ENCODE measurements around the gene SPTLC2.

SPTLC2 gene

DNA sequence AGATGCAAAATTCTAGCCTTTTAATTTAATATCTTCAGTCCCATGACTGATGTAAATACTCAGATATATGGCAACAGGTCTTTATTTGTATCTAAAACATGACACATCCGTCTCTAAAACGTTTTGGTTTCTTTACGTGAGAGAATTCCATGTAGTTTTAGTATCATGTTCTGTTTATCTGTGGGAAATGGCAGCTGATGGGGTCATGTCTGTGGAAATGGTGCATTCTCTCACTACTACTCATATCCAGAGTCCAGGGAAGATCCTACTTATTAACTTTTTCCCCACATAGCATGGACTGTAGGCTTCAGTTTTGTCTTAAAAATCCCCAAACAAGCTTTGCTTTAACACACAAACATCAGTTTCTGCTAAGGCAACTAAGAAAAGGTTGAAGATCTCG, 53.8 kb downstream of the SPTLC2 start:
- Histone ChIP-seq H3K4me3 (no peak overlapping the region), H3K4me1 (no peaks in the 10 kb centered on the region), H3K27ac (no peak overlapping the region), H3K27me3 (no peaks in the 10 kb centered on the region), H3K9me3 (no peaks in the 10 kb centered on the region), H3K36me3 (peaks cover 0 to 47% (median 7%) of the 10 kb centered on the region in 3 donors)
- intact Hi-C loops (cut with DNase I; ENCODE audit: low total_unique reads): no loop called here
- DNase-seq: no peak
- TF ChIP-seq CTCF (IDR thresholded peaks at IDR 0.05): no peak

- Histone ChIP-seq H3K36me3 (peaks cover 0 to 55% (median 10%) of the 10 kb centered on the region in 3 donors), H3K27me3 (no peaks in the 10 kb centered on the region), H3K4me3 (no peak overlapping the region), H3K27ac (no peak overlapping the region), H3K9me3 (no peaks in the 10 kb centered on the region), H3K4me1 (no peaks in the 10 kb centered on the region)
- no peak for DNase-seq
- no peak for TF ChIP-seq CTCF (IDR thresholded peaks at IDR 0.05)
- intact Hi-C loops (cut with DNase I; ENCODE audit: low total_unique reads): no loop called here
Measured at GRCh38 chr14:77561881-77562280, 54.6 kb downstream of the SPTLC2 start.

DNA sequence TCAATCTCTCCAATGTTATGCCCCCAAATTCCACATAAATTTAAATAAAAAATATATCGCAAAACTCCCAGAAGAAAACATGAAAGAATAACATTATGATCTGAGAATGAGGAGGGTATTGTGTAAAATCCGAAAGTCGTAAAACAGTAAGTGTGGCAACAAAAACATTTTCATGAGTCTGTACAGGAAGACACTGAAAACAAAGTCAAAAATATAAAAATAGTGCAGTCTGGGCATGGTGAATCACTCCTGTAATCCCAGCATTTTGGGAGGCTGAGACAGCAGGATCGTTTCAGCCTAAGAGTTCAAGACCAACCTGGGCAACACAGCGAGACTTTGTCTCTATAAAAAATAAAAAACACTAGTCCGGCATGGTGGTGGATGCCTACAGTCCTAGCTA, 57.1 kb downstream of the SPTLC2 start:
- Histone ChIP-seq H3K9me3 (no peaks in the 10 kb centered on the region), H3K27ac (no peak overlapping the region), H3K4me3 (no peak overlapping the region), H3K36me3 (peaks cover 10 to 76% (median 30%) of the 10 kb centered on the region in 3 donors), H3K27me3 (no peaks in the 10 kb centered on the region), H3K4me1 (no peaks in the 10 kb centered on the region)
- intact Hi-C loops (cut with DNase I; ENCODE audit: low total_unique reads): loop anchor here (5.0 kb wide), 1 partner anchor 102 kb away; the partner anchor contains the start of genes AHSA1 and VIPAS39
- no peak for DNase-seq
- no peak for TF ChIP-seq CTCF (IDR thresholded peaks at IDR 0.05)

DNA sequence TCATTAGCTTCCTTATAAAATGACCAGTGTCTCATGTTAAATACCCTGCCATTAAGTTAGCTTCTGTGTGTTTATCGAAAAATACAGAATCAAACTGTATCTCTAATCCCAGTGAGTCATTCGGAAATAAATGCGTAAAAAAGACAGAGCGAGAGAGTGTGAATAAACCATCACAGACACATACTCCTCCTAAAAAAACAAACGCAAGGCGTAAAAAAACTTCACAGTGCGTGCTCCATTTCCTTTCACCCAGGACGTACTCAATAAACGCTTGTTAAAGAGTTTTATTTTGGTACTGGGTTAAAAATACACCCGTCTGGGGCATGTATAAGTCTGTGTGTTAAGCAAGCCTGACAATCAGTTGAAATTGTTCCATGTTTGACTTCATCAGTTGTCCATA, 59.0 kb downstream of the SPTLC2 start:
- Histone ChIP-seq H3K27me3 (no peaks in the 10 kb centered on the region), H3K9me3 (no peaks in the 10 kb centered on the region), H3K4me1 (no peaks in the 10 kb centered on the region), H3K27ac (no peak overlapping the region), H3K4me3 (no peak overlapping the region), H3K36me3 (peaks cover 11 to 65% (median 34%) of the 10 kb centered on the region in 3 donors)
- intact Hi-C loops (cut with DNase I; ENCODE audit: low total_unique reads): loop anchor here (5.0 kb wide), 1 partner anchor 100 kb away; the partner anchor contains the start of genes AHSA1 and VIPAS39
- DNase-seq: no peak
- TF ChIP-seq CTCF (IDR thresholded peaks at IDR 0.05): no peak

GRCh38 chr14:77556946-77557345, 59.5 kb downstream of the SPTLC2 start:
- DNase-seq: no peak
- Histone ChIP-seq H3K4me1 (no peaks in the 10 kb centered on the region), H3K27ac (no peak overlapping the region), H3K9me3 (no peaks in the 10 kb centered on the region), H3K4me3 (no peak overlapping the region), H3K27me3 (no peaks in the 10 kb centered on the region), H3K36me3 (peaks cover 16 to 65% (median 38%) of the 10 kb centered on the region in 3 donors)
- intact Hi-C loops (cut with DNase I; ENCODE audit: low total_unique reads): loop anchor here (5.0 kb wide), 1 partner anchor 100 kb away; the partner anchor contains the start of genes AHSA1 and VIPAS39
- TF ChIP-seq CTCF (IDR thresholded peaks at IDR 0.05): no peak
